Hepatocyte (in vitro differentiated cells): Measurements from ENCODE around the gene GNB2. TPM values are rescaled to one million over a fixed set of nuclear protein-coding genes. Genes with fewer than 3 reads are reported as not detected.

ENCODE experiments used
- DNase-seq: peaks from one replicate; pipeline ENCODE4 v3.0.0-alpha.2; 2016; ENCODE audit warnings: low spot score
- H2AFZ ChIP-seq: fragments of 200-600 bp; sonication (generic); 2 replicates; pipeline ENCODE4 v1.6.0; 2016; ENCODE audit warnings: antibody characterized with exemption, mild to moderate bottlenecking
- H3K27ac ChIP-seq: fragments of 200-600 bp; sonication (generic); 2 replicates; pipeline ENCODE4 v1.5.1; 2016; ENCODE audit warnings: mild to moderate bottlenecking
- H3K27me3 ChIP-seq: fragments of 200-600 bp; sonication (generic); 2 replicates; pipeline ENCODE4 v1.6.1; 2016
- H3K36me3 ChIP-seq: fragments of 200-600 bp; sonication (generic); replicated peaks from 2 replicates; pipeline ENCODE4 v1.5.1; 2016; ENCODE audit warnings: low read depth; ENCODE audit not compliant: insufficient read depth
- H3K4me1 ChIP-seq: fragments of 200-600 bp; sonication (generic); 2 replicates; pipeline ENCODE4 v1.5.1; 2016; ENCODE audit warnings: mild to moderate bottlenecking, moderate library complexity; ENCODE audit not compliant: insufficient read depth
- H3K4me2 ChIP-seq: fragments of 200-600 bp; sonication (generic); 2 replicates; pipeline ENCODE4 v1.6.0; 2016
- H3K4me3 ChIP-seq: fragments of 200-600 bp; sonication (generic); 2 replicates; pipeline ENCODE4 v1.5.1; 2016; ENCODE audit warnings: mild to moderate bottlenecking
- H3K79me2 ChIP-seq: fragments of 200-600 bp; sonication (generic); 2 replicates; pipeline ENCODE4 v1.6.0; 2017; ENCODE audit warnings: mild to moderate bottlenecking
- H3K9me2 ChIP-seq: fragments of 200-600 bp; sonication (generic); replicated peaks from 2 replicates; pipeline ENCODE4 v1.6.0; 2017; ENCODE audit warnings: mild to moderate bottlenecking; ENCODE audit not compliant: insufficient read depth
- H3K9me3 ChIP-seq: fragments of 200-600 bp; sonication (generic); 2 replicates; pipeline ENCODE4 v1.5.1; 2016; ENCODE audit warnings: low read depth, mild to moderate bottlenecking
- H4K20me1 ChIP-seq: fragments of 200-600 bp; sonication (generic); 2 replicates; pipeline ENCODE4 v1.6.0; 2016; ENCODE audit warnings: mild to moderate bottlenecking; ENCODE audit not compliant: insufficient read depth, poor library complexity, severe bottlenecking
- EZH2 ChIP-seq: fragments of 200-600 bp; sonication (generic); IDR thresholded peaks from 2 replicates; pipeline ENCODE4 v1.6.1; 2016; ENCODE audit warnings: antibody characterized with exemption, mild to moderate bottlenecking, borderline replicate concordance
- EZH2phosphoT487 ChIP-seq: fragments of 200-600 bp; sonication (generic); IDR thresholded peaks from one replicate; pipeline ENCODE4 v1.6.1; 2018; ENCODE audit warnings: antibody characterized with exemption, mild to moderate bottlenecking, low read depth, moderate library complexity; ENCODE audit not compliant: unreplicated experiment, severe bottlenecking
- WGBS: methylation state at CpG from one replicate; pipeline ENCODE4 v1.1.6; 2016; ENCODE audit warnings: low lambda C conversion rate; ENCODE audit errors: missing lambda C conversion rate; 5-methylcytosine and 5-hydroxymethylcytosine counted together
- polyA plus RNA-seq: library from polyadenylated mRNA; unstranded; fragments of >200 nt; fragmentation: Nextera tagmentation; extraction: Ambion mirVana; gene quantifications from 2 replicates; pipeline ENCODE4 v1.2.1, GENCODE V29; 2016
- total RNA-seq: library from RNA; depleted of rRNA; stranded (reverse); fragments of >200 nt; gene quantifications from 2 replicates; pipeline ENCODE4 v1.2.3, GENCODE V29; 2014
- TF ChIP-seq, protein P1 (sequence below): fragments of 200-600 bp; sonication (generic); IDR thresholded peaks from 2 replicates; pipeline ENCODE4 v1.5.1; 2016; ENCODE audit warnings: antibody characterized with exemption, mild to moderate bottlenecking; ENCODE audit not compliant: poor library complexity

Gene GNB2
- total and polyA plus RNA-seq, 2 experiments from 2014 or later = 111 to 204 TPM

DNA sequence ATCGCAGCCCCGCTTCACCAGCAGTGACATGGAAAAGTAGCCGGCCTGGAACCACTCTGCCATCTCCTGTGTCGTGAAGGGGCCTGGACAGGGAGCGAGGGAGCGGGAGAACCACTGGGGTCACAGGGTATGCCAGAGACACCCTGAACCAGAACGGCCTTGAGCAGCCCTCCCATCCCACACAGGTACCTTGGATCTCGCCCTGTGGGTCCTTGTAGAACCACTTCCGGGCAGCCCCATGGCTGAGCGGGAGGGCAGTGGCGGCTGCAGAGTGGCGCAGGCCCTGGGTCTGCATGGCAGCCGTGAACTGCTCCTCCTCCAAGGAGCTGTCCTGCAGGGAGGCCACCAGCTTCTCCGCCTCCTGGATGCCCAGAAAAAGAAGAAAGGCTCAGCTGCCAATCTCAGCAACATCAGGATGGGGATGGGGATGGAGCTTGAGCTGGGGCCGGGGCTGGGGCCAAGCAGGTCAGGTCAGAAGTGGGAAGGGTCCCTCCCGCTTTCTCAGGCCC, 11.0 kb downstream of the GNB2 start:
- peaks cover 34% of the 10 kb centered on the region for H4K20me1 ChIP-seq
- H3K4me1 ChIP-seq = peaks cover under 1% of the 10 kb centered on the region
- H2AFZ ChIP-seq = no peak overlapping the region
- no peak overlapping the region for H3K4me3 ChIP-seq
- H3K27ac ChIP-seq = no peak overlapping the region
- no peak overlapping the region for H3K4me2 ChIP-seq
- no peaks in the 10 kb centered on the region for H3K9me2 ChIP-seq
- TF ChIP-seq EZH2phosphoT487 (no peak), EZH2 (no peak)
- TF ChIP-seq, protein P1, sequence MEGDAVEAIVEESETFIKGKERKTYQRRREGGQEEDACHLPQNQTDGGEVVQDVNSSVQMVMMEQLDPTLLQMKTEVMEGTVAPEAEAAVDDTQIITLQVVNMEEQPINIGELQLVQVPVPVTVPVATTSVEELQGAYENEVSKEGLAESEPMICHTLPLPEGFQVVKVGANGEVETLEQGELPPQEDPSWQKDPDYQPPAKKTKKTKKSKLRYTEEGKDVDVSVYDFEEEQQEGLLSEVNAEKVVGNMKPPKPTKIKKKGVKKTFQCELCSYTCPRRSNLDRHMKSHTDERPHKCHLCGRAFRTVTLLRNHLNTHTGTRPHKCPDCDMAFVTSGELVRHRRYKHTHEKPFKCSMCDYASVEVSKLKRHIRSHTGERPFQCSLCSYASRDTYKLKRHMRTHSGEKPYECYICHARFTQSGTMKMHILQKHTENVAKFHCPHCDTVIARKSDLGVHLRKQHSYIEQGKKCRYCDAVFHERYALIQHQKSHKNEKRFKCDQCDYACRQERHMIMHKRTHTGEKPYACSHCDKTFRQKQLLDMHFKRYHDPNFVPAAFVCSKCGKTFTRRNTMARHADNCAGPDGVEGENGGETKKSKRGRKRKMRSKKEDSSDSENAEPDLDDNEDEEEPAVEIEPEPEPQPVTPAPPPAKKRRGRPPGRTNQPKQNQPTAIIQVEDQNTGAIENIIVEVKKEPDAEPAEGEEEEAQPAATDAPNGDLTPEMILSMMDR = no peak
- H3K79me2 ChIP-seq = peaks cover 25% of the 10 kb centered on the region
- no peaks in the 10 kb centered on the region for H3K36me3 ChIP-seq
- DNase-seq = peak; percentile 5
- H3K27me3 ChIP-seq = no peaks in the 10 kb centered on the region
- 96% methylated on average over 14 of the region's 16 CpGs for WGBS
- no peaks in the 10 kb centered on the region for H3K9me3 ChIP-seq

GRCh38 chr7:100685049-100685605, 11.6 kb downstream of the GNB2 start:
- Histone ChIP-seq H3K4me3 (no peak overlapping the region), H2AFZ (no peak overlapping the region), H3K9me3 (no peaks in the 10 kb centered on the region), H3K9me2 (no peaks in the 10 kb centered on the region), H3K36me3 (no peaks in the 10 kb centered on the region), H3K79me2 (peaks cover 31% of the 10 kb centered on the region), H3K4me1 (no peaks in the 10 kb centered on the region), H3K27me3 (no peaks in the 10 kb centered on the region), H3K4me2 (no peak overlapping the region), H3K27ac (no peak overlapping the region), H4K20me1 (peaks cover 37% of the 10 kb centered on the region)
- WGBS = 97% methylated on average over 16 of the region's 18 CpGs
- DNase-seq = no peak
- TF ChIP-seq EZH2phosphoT487 (no peak), EZH2 (no peak)
- TF ChIP-seq, protein P1 = no peak

- Histone ChIP-seq H3K27me3 (no peaks in the 10 kb centered on the region), H3K27ac (no peak overlapping the region), H3K36me3 (no peaks in the 10 kb centered on the region), H3K4me3 (no peak overlapping the region), H3K9me2 (no peaks in the 10 kb centered on the region), H4K20me1 (peaks cover 37% of the 10 kb centered on the region), H3K4me1 (no peaks in the 10 kb centered on the region), H3K79me2 (peaks cover 36% of the 10 kb centered on the region), H2AFZ (no peak overlapping the region), H3K9me3 (no peaks in the 10 kb centered on the region), H3K4me2 (no peak overlapping the region)
- TF ChIP-seq EZH2 (no peak), EZH2phosphoT487 (no peak)
- TF ChIP-seq, protein P1 = no peak
- DNase-seq = no peak
- 90% methylated on average over 16 of the region's 17 CpGs for WGBS
Observed at GRCh38 chr7:100685631-100686145, 12.1 kb downstream of the GNB2 start.
